ENCODE measurements around the gene EPHA2. TPM values are rescaled to one million over a fixed set of nuclear protein-coding genes. Genes with fewer than 3 reads are reported as not detected.

EPHA2 gene
- total and polyA plus RNA-seq, 2 experiments from 2014 or later = 7.5 to 51.2 TPM

- no peak overlapping the region for H3K27ac Mint-ChIP-seq
- no peak overlapping the region for H3K27ac ChIP-seq (ENCODE audit: low read depth)
These were observed 45.0 kb downstream of the EPHA2 start for GRCh38 chr1:16110884-16111283.

More at GRCh38 chr1:16110884-16111283, 45.0 kb downstream of the EPHA2 start:
- Histone ChIP-seq H3K27me3 (ENCODE audit: insufficient read depth) (no peaks in the 10 kb centered on the region), H3K79me2 (replicated peaks; ENCODE audit: insufficient read depth) (no peaks in the 10 kb centered on the region), H3F3A (replicated peaks; ENCODE audit: low read depth) (no peaks in the 10 kb centered on the region), H3K9me2 (ENCODE audit: insufficient read depth) (no peaks in the 10 kb centered on the region), H3K4me3 (no peak overlapping the region), H2AFZ (no peak overlapping the region), H3K4me1 (ENCODE audit: insufficient read depth) (peaks cover 21% of the 10 kb centered on the region), H3K36me3 (ENCODE audit: insufficient read depth) (no peaks in the 10 kb centered on the region), H4K20me1 (replicated peaks; ENCODE audit: insufficient read depth) (no peaks in the 10 kb centered on the region), H3K4me2 (no peak overlapping the region)
- H3K4me3 Mint-ChIP-seq = no peak overlapping the region
- DNase-seq (ENCODE audit: low spot score) (no peak), ATAC-seq (no peak)
- H3K4me1 Mint-ChIP-seq = peaks cover 21% of the 10 kb centered on the region
- H3K36me3 Mint-ChIP-seq (ENCODE audit: low read depth) = peaks cover 11% of the 10 kb centered on the region
- peaks cover 25% of the 10 kb centered on the region for H3K9me3 Mint-ChIP-seq
- H3K27me3 Mint-ChIP-seq (ENCODE audit: insufficient read depth, low read depth, poor library complexity) = peaks cover 10% of the 10 kb centered on the region
- TF ChIP-seq REST (IDR thresholded peaks at IDR 0.05; ENCODE audit: unreplicated experiment) (no peak), EZH2 (IDR thresholded peaks at IDR 0.05; ENCODE audit: low read depth, unreplicated experiment) (no peak), JUNB (IDR thresholded peaks at IDR 0.05; ENCODE audit: unreplicated experiment) (no peak), NANOG (IDR thresholded peaks at IDR 0.05; ENCODE audit: borderline replicate concordance) (no peak), EZH2phosphoT487 (IDR thresholded peaks at IDR 0.05; ENCODE audit: unreplicated experiment) (no peak), ZNF114 (CRISPR knock-in tag; IDR thresholded peaks at IDR 0.05) (no peak), ETS1 (IDR thresholded peaks at IDR 0.05) (no peak), CREB1 (CRISPR knock-in tag; IDR thresholded peaks at IDR 0.05; ENCODE audit: low read depth) (no peak), ZNF331 (CRISPR knock-in tag; IDR thresholded peaks at IDR 0.05; ENCODE audit: low read depth) (no peak), ZNF462 (CRISPR knock-in tag; IDR thresholded peaks at IDR 0.05) (no peak), POLR2AphosphoS5 (IDR thresholded peaks at IDR 0.05; ENCODE audit: low read depth) (no peak), STAT1 (IDR thresholded peaks at IDR 0.05; ENCODE audit: unreplicated experiment) (no peak), CTCF (conservative IDR thresholded peaks at IDR 0.05; ENCODE audit: low read depth in 2 of 2) (no peak)

All from GM23338 (cell line).